HG03457 (cell line): ENCODE measurements around the gene ELMO3.
A peak's percentile ranks its signal among the peaks of the same experiment; 100 is the strongest.

Experiments
- ATAC-seq: cut with Tn5 transposase; IDR thresholded peaks from one replicate; pipeline ENCODE4 v1.9.1; 2021; ENCODE audit warnings: moderate number of reproducible peaks; ENCODE audit not compliant: unreplicated experiment

ELMO3 gene

GRCh38 chr16:67238806-67239470, 40.0 kb downstream of the ELMO3 start:
- ATAC-seq: no peak

DNA sequence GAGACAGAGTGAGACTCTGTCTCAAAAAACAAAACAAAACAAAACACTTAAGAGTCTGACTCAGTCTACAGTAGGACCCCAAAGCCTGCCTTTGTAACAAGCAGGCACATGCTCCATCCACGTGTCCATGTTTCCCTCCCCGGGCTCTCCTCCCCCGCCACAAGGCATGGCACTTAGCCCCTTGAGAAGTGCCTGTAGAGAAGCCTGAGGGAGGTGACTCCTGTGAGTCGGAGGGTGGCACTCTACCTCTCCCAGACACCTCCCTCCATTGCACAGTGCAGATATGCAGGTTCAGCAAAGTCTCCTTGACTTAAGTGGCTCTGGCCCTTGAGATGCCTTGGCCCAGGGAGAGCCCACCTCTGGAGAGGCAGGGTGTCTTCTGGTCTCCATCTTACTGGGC, 41.6 kb downstream of the ELMO3 start:
- no peak for ATAC-seq

DNA sequence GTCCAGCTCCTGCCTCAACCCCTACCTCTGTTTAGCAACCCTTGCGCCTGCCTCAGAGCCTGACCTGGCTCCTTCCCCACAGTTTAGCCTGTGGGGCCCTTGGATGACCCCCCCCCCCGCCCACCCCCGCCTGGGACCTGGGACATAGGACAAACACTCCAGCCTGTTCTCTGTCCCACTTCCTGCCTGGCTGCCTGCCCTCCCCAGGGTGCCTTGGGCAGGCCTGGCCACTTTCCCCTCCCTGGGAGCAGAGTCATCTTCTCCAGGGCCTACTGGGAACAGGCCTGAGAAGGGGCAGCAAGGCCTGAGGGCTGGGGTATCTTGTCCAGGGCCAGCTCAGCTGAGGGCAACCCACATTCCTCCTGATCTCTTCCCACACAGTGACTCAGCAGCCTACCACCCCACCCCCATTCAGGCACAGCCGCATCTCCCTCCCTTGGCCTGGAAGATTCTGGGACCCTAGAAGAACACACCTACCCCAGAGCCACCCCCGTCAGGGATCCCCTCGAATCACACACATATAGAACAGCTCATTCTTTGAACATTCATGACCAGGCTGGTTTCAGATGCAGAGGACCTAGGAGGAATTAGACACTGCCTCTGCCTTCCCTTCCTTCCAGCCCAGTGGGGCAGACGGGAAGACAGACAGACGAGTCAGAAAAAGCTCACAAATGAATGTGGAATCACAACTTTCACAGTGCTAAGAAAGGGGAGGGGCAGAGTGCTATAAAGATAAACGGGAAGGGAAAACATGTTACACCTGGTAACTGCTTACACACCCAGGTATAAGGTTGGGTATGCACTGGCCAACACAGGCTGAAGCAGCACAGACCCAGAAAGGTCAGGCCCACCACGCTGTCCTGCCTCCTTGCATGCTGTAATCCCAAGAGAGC, 42.3 kb downstream of the ELMO3 start:
- no peak for ATAC-seq

DNA sequence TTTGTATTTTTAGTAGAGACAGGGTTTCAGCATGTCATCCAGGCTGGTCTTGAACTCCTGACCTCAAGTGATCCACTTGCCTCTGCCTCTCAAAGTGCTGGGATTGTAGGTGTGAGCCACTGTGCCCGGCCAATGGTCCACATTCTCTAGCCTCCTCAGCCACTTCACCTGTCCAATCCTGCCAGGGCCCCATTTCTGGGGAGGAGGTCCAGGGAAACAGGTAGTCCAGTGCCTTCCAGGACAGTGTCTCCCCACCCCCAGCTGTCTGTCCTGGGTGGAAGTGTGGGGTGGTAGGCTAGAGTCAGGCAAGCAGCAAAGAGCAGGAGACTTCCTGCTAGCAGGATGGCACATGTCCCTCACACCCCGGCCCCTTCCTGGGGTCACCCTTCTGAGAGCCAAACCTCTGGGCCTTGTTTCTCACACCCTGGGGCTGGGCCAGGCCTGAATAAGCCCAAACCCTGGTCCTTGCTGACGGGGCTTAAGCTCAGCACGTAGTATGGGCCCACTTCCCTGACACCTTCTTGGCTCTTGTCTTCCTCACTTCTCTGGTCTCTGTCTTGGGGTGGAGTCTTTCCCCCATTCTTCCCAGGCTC, 43.3 kb downstream of the ELMO3 start:
- no peak for ATAC-seq

DNA sequence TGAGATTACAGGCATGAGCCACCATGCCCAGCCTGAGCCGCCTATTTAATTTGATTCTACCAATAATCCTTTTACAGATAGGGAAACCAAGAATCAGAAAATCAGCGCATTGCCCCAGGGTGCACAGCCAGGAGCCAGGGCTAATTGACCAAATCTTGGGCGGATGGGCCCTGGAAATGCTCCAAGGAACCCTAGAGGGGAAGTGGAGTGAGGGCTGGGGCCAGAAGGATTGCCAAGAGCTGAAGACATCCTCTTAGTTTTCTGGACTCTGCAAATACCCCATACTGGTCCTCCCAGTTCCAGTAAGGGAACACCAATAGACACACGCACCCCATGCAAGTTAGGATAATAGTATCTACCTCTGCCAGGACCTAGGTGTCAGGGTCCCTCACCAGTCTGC, 44.5 kb downstream of the ELMO3 start:
- ATAC-seq: no peak

DNA sequence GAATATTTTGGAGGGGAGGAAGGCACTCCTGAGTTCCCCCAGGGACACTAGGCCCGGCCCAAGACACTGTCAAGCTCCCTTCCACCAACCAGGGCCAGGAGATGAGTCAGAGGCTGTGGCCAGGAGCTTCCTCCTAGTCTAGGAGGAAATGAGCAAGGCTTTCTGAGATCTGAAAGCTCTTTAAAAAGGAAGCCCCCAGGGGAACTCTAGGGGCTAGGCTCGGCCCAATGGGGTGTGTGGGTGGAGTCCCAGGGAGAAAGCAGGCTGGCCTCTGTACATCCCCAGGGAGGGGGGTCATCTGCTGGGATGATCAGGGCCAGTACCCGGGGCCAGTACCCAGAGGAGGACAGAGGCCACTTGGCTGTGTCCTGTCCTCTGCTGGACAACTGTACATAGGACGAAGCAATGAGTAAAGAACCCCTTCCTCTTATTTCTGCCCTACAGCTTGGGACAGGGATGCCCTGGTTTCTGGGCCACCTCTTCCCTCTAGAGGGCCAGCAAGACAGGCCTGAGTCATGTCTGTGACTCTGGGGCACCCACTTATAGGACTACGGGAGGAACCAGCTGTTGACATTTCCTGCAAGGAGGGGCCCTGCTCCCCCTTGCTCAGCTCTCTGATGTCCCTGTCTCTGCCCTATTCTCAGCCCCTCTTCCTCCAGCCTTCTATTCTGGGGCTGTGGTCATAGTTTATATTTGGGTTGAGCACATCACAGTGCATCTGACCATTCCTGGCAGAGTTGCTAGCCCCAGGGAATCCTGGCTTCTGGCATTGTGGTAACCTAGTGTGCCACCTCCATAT, 45.7 kb downstream of the ELMO3 start:
- peak; percentile 42 for ATAC-seq

- ATAC-seq: no peak
Measured at GRCh38 chr16:67245186-67245585, 46.3 kb downstream of the ELMO3 start.

DNA sequence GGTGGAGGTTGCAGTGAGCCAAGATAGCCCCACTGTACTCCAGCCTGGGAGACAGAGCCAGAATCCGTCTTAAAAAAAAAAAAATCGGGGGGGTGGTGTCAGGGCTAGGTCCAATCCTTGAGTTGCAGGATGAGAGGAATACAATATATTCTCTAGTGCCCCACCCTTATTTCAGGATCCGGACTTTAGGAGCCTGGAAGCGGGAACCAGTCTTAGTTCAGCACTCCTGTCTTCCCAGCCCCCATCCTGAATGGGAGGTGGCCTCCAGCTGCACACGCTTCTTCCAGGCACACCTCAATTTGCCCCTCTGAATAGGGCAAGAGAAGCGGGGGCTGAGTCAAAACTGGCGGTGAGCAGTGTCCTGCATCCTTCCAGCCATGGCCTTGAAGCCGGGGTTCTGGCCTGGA, 46.7 kb downstream of the ELMO3 start:
- no peak for ATAC-seq

GRCh38 chr16:67246081-67246755, 47.3 kb downstream of the ELMO3 start:
- no peak for ATAC-seq

- ATAC-seq: no peak
Measured at GRCh38 chr16:67246756-67247191, 47.8 kb downstream of the ELMO3 start.

GRCh38 chr16:67247192-67248072, 48.5 kb downstream of the ELMO3 start, which contains the start of gene FHOD1:
Gene FHOD1, minus strand, starts transcription at chr16:67247481. Its CDS starts 71 bp downstream, at chr16:67247410.
- peak; percentile 45 for ATAC-seq

DNA sequence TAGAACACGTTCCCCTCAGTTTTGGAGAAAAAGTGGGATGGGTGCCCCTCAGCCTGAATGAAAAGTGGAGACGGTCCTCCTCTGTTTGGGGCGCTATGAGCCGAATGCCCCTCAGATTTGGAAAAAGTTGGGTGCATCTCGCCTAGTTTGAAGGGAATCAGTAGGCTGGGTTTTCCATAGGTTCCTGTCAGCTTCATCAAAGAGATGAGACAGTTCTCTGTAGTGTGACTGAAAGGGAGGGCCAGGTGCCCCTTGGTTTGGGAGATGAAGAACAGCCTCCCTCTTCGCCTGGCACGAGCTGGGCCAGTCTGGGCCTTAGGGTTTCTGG, 49.1 kb downstream of the ELMO3 start:
- ATAC-seq: no peak

DNA sequence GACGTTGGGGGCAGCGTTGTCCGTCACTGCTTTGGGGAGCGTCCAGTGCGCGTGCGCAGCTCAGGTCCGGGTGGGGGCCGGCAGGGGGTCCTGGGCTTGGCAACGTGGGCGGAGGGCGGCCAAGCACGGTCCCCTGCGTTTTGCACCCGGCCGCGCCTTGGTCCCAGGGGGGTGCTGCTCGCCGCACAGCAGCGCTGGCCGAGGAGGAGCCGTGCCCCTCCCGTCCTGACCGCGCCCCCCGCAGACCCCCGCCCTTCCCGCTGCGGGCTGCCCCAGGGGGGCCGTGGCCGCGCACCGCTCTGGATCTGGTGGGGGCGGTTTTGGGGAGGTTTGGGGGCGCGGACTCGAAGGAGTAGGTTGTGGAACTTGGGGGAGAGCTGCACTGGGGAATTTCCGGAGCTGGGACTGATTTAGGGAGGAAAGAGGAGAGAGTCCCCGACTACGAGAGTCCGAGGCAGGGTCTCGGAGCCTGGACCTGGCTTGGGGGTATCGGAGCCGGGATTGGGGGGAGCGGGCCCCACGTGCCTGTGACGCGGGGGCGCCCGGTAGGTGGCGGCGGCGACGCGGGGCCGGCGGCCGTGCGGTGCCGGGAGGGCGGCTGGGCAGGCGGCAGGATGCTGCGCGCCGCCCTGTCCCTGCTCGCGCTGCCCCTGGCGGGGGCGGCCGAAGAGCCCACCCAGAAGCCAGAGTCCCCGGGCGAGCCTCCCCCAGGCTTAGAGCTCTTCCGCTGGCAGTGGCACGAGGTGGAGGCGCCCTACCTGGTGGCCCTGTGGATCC, 49.7 kb downstream of the ELMO3 start, which contains the start of gene SLC9A5:
TSS of gene SLC9A5 (plus strand) at position 579 of the 777 bp plus-strand sequence. CDS start at position 615, 36 bp downstream.
- no peak for ATAC-seq

DNA sequence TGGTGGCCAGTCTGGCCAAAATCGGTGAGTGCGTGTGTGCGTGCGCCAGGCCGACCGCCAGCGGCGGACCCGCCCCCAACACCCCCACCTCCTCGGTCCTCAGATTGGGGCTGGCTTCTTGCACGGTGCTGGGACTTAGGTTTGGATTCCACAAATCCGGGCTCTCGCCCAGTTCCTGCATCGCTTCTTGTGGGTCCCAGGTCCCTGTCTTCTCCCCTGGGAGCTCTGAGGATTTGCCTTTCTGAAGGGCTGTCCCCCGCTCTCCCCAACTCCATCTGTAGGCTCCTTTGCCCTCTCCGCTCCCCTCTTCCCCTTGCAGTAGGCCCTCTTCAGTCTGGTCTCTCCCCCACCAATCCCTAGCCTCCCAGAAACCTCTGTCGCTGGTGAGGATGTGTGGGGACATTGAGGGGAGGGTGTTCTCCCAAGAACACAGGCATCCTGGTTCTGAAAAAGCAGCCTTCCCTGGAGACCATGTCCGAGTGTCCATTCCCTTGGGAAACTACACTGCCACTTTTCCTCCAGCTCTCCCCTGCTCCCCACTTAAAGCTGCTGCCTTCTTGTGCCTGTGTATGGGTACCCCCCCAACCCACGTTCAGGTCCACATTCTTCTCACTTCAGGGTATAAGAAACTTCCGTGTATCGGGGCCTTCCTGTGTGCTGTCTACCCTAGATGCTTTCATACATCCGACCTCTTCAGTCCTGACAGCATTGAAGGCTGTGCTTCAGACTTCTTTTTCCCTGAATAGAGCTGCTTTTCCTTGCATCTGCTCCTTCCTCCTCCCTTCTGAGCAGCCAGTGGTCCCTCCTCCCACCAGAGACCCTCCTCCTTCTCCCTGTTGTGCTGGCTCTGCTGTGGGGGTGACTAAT, 50.5 kb downstream of the ELMO3 start:
- no peak for ATAC-seq

DNA sequence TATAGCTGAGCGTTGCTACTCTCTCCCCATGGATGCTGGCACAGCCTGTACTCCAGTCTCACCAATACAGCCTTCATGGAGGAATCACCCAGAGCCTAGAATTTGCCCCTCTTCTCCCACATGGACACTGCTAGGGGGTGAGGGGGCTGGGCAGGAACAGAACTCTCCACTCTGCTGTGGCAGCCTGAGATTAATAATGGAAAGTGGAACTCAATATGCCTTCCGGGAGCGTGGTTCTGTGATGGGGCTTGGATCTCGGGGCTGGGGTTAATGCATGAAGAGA, 51.1 kb downstream of the ELMO3 start:
- ATAC-seq: no peak

- ATAC-seq: no peak
Measured at GRCh38 chr16:67252609-67253497, 53.9 kb downstream of the ELMO3 start.
